NCI-H748 (cell line): ENCODE measurements around the gene DNAH6.
"Not testable (repeated sequence)": the region's sequence is repeated elsewhere in the genome, so short reads cannot be mapped to it uniquely, and the experiment has no call there.

Experiments used
- DNase-seq: peaks from one replicate; lab custom pipeline; 2025; ENCODE audit not compliant: unreplicated experiment; lab: John Stamatoyannopoulos, UW

The DNAH6 gene, protein sequence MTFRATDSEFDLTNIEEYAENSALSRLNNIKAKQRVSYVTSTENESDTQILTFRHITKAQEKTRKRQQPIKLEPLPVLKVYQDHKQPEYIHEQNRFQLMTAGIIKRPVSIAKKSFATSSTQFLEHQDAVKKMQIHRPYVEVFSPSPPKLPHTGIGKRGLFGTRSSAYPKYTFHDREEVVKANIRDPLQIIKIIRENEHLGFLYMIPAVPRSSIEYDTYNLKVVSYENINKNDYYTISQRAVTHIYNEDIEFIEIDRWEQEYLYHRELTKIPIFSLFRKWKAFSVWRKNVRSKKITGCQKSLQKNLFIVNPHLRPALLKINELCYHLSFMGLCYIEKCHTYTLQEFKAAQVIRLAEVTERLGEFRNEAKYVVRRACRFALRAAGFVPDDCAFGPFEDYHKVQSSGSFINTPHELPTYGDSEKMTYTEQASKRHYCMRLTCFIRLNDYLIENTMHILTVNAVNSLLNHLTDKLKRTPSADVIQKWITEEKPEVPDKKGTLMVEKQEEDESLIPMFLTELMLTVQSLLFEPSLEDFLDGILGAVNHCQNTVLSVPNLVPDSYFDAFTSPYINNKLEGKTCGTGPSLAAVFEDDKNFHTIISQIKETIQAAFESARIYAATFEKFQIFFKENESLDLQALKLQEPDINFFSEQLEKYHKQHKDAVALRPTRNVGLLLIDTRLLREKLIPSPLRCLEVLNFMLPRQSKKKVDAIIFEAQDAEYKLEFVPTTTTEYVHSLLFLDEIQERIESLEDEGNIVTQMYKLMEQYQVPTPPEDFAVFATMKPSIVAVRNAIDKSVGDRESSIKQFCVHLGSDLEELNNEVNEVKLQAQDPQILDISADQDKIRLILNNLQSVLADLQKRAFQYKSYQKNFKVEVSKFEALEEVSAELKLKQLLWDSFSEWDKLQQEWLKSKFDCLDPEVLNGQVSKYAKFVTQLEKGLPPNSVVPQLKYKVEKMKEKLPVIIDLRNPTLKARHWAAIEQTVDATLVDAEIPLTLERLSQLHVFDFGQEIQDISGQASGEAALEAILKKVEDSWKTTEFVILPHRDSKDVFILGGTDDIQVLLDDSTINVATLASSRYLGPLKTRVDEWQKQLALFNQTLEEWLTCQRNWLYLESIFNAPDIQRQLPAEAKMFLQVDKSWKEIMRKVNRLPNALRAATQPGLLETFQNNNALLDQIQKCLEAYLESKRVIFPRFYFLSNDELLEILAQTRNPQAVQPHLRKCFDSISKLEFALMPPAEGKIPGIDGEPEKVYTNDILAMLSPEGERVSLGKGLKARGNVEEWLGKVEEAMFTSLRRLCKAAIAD (N-terminal part only)

DNA sequence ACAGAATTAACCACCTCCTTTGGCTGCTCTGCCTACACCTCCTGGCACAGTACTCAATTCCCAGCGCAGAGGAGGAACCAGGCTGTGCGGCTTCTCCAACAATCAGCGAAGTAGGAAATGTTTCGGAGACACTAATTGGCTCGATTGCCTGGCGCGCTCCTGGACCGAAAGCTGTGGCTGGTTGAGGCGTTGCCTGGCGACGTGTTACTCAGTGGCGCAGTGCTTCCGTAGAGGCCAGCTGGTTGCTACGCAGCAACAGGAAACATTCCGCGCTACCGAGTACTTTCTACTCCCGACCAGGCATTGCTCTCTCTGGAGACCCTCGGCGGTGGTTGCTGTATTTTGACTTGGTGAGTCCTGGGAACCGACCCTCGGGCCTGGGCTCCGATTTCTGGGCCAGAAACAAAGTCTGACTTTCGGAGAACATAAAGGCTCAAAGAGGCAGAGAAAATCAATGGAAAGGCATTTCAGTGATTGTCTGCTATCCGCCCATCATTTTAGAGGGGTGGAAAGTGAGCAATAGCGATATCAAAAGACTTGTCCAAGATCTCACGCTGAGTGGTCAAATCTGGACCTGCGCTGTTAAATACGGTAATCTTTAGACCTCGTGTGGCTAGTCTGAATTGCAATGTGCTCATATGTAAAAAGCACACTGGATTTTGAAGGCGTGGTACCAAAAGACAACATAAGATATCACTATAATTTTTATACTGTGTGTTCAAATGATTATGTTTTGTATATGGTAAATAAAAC lies at the start of gene DNAH6:
Gene DNAH6 (plus strand): TSS at position 265 of the 753 bp plus-strand sequence. CDS start 1,329 bp downstream, outside the sequence.
- DNase-seq, result peak; percentile 96

DNA sequence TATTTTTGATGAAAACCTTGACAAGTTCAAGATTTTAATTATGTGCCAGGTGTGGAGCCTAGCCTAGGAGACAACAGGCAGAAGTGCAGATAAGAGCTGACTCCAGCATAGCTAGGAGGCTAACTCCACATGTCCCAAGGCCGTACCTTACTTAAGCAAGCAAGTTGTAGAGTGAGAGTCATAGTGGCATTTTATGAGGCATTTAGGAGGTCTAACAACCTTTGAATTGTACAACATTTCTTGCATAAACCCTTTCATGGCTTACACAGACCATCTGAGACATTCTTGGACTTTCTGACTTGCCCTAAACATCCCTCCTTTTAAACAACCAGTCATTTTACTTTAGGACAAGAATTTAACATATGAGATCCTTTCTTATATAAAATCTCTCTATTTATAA lies 48.9 kb upstream of the DNAH6 start:
- no peak for DNase-seq

DNA sequence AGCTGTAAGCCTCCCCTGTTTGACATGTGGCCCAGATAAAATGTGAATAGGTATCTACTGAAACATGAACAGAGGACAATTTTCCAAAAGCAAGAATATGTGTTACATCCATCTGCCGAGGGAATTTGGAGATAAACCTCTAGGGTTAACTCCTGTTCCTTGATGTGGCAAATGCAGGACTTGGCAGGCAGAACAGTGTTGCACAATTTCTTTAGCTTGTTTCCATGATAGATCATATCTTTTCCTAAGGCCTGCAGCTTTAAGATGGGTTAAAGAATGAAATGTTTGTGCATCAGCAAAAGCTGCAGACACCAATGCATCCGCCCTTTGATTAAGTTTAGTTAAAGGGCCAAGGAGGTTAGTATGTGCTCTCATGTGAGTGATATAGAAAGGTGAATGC lies 43.9 kb upstream of the DNAH6 start:
- DNase-seq, result not testable (repeated sequence)

DNA sequence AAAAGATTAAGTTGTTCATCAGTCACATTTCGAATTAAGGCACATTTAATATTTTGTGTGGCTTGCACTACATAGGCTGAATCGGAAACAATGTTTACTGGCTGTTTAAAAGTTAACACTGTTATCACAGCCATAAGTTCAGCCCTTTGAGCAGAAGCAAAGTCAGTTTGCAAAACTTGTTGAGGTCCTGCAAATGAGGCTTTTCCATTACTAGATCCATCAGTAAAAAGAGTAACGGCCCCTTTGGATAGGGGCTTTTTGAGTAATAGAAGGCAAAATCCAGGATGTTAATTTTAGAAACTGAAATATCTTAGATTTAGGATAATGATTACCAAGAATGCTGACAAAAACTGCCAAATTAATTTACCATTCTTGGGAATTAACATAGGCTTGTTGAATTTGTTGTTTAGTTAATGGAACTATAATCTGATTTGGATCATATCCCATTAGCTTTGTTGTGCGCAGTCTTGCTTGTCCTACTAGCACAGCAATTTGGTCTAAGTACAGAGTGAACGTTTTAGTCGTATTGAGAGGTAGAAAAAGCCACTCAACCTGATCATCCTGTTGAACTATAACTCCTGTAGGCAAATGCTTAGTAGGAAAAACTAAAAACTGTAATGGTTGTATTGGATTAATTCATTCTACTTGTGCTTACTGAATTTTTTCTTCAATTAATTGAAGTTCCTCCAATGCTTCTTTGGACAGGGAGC lies 43.3 kb upstream of the DNAH6 start:
- DNase-seq, result no peak

- DNase-seq, result peak; percentile 34
These were observed 42.1 kb upstream of the DNAH6 start for GRCh38 chr2:84474176-84474575.

DNA sequence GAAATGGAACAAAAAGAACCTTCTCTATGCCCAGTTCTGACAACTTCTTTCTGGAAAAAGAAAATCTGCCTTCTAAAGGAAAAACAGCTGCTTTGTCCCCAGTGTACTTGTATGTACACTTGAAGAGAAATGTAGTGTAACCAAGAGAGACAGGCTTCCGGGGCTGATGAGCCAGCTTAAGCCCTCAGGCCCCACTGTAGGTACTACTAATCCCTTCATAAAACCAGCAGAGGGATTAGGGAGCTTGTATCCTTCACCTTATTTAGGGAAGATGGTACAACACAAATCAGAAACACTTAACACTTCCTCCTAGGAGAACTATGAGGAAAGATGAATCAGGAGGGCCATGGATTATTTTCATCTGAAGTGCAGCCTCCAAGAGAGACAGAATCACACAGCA lies 38.4 kb upstream of the DNAH6 start:
- DNase-seq, result no peak

DNA sequence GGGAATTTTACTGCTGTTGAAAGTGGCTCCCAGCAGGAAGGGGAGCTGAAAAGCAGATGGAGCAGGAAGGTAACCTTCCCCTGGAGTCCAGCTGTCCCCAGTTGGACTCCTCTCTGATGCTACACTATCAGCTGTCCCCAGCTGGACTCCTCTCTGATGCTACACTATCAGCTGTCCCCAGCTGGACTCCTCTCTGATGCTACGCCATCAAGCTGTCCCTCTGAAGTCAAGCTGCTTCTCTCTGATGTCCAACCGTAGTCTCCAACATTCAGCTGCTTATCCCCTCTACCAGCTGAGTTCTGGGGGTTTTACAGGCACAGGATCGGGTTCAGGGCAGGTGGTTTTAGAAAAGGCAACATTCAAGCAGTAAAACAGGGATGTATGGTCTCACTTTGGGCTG lies 37.4 kb upstream of the DNAH6 start:
- no peak for DNase-seq

GRCh38 chr2:84481702-84482101 lies 34.6 kb upstream of the DNAH6 start:
- DNase-seq, result no peak

DNA sequence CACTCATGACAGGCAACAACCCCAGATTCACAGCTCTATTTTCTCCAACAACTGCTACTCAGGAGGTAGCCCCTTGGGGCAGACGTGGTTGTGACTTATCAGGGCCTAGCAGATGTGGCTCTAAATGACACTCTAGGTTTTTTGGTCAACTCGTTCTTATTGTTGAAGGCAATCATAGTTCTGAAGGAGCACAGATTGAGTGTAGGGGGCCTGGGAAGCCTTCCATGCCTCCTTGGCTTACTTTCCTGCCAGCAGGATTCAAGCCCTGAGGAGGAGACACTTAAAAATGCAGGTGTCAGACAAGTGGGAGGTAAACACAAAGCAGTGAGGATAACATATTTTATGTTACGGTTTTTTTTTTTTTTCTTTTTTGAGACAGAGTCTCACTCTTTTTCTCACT lies 33.7 kb upstream of the DNAH6 start:
- DNase-seq, result no peak

DNA sequence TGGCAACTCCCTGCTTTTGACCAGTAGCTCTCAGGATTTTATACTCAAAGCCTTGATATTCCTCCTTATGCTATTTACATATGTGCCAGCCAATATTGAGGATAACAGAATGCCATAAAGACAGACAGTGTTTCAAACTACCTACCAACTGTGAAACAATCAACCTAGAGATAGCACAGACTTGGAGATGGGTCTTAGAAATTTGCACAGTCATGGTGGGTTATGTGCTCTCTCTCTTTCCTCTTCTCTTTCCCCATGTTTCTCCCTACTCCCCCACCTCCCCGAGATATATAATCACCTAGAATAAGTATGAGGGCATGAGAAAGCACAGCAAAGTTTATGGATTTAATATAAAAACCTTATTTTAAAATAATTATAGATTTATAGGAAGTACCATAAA lies 33.0 kb upstream of the DNAH6 start:
- DNase-seq, result no peak

DNA sequence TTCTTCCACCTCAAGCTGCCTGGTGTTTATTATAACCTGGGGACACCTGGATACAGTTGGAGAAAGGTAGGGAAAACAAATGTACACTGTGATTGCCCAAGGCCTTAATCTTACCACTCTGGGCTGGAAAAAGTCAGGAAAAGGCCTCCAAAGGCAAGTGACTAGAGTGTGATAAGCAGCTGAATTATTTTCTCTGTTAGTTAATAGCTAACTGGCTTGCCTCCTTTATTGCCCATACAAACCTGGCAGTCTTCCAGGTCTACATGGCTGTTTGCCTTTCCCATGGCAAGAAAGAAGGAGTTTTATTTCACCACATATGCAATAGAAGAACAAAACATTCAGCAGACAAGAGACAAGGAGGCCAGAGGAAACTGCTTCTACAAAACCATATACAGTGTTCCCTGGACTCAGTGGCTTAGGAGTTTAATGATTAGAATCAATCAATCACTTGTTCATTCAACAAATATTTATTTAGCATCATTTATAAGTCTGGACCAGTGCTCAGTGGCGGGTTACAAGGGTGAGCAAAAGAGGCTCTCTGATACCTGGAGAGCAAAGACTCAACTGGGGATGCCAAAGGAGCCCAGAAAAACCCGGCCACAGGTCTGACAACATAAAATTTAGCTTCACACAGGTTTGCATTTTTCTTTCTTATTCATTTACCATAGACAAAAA lies 29.7 kb upstream of the DNAH6 start:
- peak; percentile 61 for DNase-seq

DNA sequence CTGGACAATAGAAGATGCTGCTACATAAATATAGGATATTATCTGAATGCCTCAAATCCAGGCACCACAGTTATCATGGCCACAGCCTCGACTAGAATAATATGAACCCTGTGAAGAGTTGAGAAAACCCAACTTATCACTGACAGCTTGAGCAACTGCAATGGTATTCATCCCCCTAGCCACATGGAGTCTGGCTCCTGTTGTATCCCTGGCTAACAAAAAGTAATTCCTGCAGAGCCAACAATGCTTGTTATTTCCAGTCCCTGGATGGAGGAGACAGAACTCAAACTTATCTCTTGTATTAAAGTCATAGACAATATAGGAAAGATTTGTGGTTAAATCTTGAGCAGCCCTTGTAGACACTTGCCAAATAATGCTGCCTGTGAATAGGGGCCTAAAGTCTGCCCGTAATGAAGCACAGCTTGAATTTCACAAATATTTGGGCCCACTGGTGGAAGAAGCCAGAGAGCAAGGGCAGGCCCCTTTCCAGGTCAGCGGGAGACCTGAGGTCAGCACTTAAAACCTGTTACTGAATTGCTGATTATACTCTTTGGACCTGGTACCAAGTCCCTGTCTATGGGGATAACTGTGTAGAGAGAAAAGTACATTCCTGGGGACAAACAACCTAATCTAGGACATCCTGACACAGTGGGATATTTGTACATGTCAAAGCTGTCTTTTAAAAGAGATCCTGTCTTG lies 28.9 kb upstream of the DNAH6 start:
- no peak for DNase-seq

- DNase-seq, result no peak
These were observed 25.0 kb upstream of the DNAH6 start for GRCh38 chr2:84491256-84491655.

GRCh38 chr2:84491741-84492140 lies 24.6 kb upstream of the DNAH6 start:
- no peak for DNase-seq

DNA sequence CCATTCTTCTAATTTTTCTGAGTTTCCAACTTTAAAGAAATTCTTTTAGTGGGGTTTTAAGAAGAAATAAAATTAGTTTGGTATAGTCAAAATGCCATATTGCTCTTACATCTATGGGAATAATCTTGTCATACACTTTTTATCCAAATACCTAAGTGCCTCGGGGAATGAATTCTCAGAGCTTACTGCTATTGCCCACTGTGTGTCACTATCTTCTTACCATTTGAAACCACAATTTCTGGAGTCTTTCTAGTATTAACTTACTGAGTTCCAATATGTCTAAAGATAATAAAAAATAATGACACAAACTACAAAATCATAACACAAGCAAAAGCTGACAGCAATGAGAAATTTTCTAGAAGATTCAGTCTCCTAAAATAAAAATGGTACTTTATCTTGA lies 23.7 kb upstream of the DNAH6 start:
- DNase-seq, result no peak

DNA sequence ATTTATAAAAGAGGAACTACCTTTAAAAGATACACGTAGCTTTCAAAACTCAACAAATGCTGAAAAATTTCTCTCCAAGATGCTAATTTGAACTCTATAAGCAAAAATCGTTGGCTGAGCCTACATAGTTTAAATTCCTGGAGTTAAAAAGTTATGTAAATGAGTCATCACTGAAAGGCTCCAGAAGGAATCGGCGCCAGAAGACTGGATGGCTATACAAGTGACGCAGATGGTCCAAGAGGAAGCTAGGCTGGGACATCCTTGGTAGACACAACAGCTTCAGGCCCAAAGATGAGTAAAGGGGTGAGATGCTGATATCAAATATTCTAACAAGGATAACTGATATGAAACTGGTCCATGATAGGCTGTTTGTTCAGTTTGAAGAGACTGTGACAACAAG lies 22.8 kb upstream of the DNAH6 start:
- no peak for DNase-seq

GRCh38 chr2:84494070-84494469 lies 22.2 kb upstream of the DNAH6 start:
- no peak for DNase-seq

DNA sequence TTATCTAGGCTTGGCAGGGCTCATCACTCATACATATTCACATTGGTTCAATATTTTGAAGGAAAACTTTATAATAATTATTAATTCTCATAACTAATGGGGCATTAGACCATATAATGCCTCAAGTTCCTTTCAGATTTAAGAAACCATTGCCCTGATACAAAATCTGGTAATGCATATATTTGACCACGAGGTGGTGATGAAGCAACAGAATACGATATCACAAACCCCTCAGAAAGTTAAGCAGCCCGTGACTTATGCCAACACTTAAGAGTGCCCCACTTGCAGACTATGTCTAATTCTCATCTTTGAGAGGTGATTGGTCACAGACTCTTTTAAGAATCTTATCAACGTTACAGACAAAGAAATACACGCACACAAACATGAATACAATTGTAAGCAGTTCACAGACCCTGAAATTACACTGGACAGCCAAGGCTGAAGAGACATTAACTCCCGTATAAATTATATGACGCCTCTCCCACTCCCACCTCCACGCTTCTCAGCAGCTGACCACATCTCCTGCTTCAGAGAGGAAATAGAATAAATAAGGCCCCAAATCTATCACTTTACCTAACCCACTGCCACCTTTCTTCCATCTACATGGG lies 20.7 kb upstream of the DNAH6 start:
- DNase-seq, result peak; percentile 46
